Epithelial cell of esophagus (primary cell): ENCODE measurements around the gene NTNG1.

ENCODE experiments used
- DNase-seq: peaks from one replicate; pipeline ENCODE4 v3.0.0; 2010; ENCODE audit warnings: low read depth
- H3K4me3 ChIP-seq: 2 replicates; pipeline ENCODE4 v1.5.1; 2011; ENCODE audit warnings: mild to moderate bottlenecking, low read length, control low read depth
- TF ChIP-seq, protein P1 (sequence below): IDR thresholded peaks from 2 replicates; pipeline ENCODE4 v1.5.1; 2011; ENCODE audit warnings: low read depth, mild to moderate bottlenecking, low read length, control low read depth, inconsistent platforms; ENCODE audit not compliant: insufficient read depth; ENCODE audit errors: missing control alignments

Gene NTNG1

DNA sequence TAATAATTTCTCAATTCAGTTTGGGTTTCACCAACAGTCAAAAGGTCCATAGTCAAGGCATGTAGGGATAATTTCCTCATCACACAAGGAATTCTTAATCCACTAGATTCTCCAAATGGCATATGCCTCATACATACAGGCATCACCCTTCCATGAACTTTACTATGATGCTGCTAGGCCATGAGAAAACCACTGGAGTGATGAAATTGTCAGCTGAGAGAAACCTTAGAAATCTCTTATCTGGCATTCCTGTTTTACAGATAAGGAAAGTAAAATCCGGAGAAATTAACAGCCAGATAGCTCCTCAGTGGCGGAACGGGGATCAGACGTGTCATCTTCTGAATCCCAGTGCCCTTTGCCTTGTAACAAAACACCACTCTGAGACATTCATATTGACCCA lies 274.4 kb downstream of the NTNG1 start:
- H3K4me3 ChIP-seq = no peak overlapping the region
- TF ChIP-seq, protein P1, sequence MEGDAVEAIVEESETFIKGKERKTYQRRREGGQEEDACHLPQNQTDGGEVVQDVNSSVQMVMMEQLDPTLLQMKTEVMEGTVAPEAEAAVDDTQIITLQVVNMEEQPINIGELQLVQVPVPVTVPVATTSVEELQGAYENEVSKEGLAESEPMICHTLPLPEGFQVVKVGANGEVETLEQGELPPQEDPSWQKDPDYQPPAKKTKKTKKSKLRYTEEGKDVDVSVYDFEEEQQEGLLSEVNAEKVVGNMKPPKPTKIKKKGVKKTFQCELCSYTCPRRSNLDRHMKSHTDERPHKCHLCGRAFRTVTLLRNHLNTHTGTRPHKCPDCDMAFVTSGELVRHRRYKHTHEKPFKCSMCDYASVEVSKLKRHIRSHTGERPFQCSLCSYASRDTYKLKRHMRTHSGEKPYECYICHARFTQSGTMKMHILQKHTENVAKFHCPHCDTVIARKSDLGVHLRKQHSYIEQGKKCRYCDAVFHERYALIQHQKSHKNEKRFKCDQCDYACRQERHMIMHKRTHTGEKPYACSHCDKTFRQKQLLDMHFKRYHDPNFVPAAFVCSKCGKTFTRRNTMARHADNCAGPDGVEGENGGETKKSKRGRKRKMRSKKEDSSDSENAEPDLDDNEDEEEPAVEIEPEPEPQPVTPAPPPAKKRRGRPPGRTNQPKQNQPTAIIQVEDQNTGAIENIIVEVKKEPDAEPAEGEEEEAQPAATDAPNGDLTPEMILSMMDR = no peak
- no peak for DNase-seq

DNA sequence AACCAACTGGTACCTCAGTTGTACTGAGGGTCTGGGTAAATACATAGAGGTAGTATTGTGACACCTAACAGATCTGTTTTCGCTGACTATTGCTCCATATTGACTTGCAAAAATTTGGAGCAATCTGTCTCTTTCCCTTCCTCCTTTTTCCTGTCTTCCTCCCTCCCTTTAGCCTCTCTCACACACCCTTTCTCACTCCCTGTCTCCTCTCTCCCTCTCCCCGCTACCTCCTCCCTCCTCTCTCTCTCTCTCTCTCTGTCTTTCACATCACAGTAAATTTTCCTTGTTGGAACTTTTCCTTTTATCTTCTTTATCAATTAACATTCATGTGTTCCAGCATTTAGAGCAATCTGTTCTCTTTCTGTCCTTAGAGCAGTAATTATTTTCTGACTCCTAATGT lies 278.2 kb downstream of the NTNG1 start:
- TF ChIP-seq, protein P1 = no peak
- H3K4me3 ChIP-seq = no peak overlapping the region
- no peak for DNase-seq

DNA sequence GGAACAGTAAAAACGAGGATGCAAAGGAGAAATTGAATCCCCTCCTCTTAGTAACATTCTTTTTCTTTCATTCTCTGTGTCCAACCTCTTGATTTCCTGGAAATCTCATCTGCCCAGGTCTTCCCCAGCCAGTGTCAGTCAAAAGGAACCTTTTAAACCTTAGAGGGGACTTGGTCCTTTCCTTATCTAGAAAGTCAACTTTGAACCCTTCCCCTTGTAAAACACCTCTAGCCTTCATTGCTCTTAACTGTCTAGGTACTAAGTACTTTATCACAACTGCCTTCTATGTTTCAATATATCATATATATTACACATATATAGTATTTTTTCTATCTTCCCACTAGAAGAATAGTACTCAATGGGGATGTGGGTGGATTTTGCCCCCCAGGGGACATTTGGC lies 282.1 kb downstream of the NTNG1 start:
- no peak for DNase-seq
- H3K4me3 ChIP-seq = no peak overlapping the region
- TF ChIP-seq, protein P1 = no peak

DNA sequence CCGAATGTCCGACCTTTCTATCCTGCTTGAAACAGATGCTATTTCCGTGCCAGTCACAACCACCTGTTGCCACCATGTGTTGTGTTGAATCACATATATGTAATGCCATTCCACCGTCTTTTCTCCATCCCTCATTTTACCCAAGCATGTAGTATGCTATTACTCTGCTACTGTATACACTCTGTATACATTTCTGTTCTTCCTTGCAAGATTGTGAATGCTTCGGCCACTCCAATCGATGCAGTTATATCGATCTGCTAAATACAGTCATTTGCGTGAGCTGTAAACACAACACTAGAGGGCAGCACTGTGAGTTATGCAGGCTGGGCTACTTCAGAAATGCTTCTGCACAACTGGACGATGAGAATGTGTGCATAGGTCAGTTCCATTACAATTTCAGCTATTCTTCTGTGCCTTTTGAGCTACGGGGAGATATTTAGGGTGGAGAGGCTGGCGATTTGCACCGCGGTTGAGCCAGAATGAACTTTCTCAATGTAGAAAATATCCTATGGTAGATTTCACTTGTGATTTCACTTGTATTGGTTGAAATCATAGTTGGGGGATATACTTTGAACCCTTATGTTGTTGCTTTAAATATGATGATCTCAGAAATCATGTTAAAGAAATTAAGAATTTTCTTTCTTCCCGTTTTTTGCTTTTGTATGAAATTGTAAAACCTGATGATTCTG lies 289.8 kb downstream of the NTNG1 start:
- DNase-seq = peak; percentile 75
- H3K4me3 ChIP-seq = no peak overlapping the region
- TF ChIP-seq, protein P1 = peak; percentile 90

DNA sequence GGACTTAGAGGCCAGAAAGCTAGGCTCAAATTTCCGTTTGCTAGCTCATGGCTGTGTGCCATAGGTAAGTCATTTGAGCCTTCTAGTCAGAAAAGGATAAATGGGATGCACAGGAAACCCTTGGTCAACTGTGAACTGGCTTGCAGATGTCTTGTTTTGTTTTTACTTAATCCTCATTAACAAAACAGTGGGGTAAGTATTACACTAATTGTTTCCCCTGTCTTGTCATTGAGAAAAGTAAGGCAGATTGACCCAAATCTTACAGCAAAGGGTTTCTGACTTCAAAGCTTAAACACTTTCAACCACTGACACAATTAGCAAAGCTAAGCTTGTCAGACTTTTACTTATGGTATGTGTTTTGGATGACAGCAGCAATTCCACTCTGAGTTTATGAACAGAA lies 291.3 kb downstream of the NTNG1 start:
- no peak overlapping the region for H3K4me3 ChIP-seq
- TF ChIP-seq, protein P1 = no peak
- no peak for DNase-seq

DNA sequence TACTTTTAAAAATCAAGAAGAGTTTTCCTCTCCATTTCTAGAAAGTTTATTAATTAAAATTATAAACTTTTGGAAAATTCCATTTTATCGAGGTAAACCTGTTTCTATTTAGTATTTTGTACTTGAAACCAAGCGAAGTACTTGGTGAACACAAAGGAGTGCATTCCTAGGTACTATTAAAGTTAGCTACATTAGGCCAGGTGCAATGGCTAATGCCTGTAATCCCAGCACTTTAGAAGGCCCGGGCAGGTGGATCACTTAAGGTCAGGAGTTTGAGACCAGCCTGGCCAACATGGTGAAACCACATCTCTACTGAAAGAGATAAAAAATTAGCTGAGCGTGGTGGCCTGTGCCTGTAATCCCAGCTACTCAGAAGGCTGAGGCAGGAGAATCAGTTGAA lies 292.2 kb downstream of the NTNG1 start:
- H3K4me3 ChIP-seq = no peak overlapping the region
- no peak for DNase-seq
- TF ChIP-seq, protein P1 = no peak

DNA sequence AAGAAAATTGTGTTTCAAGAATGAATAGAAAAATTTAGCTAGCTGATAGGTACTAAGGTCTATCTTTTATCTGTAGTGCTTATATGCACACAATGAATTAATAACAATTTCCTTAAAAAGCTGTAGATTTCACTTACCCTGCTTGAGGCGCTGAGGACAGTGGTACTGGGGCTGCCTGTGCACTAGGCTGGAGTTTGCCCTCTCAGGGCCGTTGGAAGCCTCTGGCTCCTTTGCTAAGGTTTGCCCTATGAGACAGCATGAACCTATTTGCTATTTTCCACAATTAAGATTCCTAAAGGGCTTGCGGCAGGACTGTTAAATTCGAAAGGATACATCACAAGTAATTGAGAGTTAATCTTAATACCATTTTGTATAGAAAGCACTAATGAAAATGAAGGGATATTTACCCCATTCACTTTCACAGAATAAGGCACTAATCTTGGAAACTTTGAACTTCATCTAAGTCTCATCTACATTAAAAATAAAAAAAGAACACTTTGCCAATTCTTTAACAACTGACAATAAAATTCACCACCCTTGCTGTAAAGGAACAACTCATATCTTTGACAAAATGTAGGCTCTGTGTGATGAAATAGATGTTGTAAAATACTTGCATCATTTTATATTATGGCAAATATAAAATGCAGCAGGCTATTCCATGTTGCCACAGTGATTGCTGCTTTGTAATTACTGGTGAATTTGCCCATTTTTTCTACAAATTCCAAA lies 293.0 kb downstream of the NTNG1 start:
- TF ChIP-seq, protein P1 = no peak
- no peak overlapping the region for H3K4me3 ChIP-seq
- no peak for DNase-seq
